GM21526 (cell line): ENCODE results near the gene ARGLU1.

Experiments used
- ATAC-seq: cut with Tn5 transposase; IDR thresholded peaks from one replicate; pipeline ENCODE4 v1.9.1; 2021; ENCODE audit warnings: moderate library complexity; ENCODE audit not compliant: unreplicated experiment, low FRiP score

The ARGLU1 gene

GRCh38 chr13:106550570-106551135, 17.3 kb downstream of the ARGLU1 start:
- no peak for ATAC-seq

DNA sequence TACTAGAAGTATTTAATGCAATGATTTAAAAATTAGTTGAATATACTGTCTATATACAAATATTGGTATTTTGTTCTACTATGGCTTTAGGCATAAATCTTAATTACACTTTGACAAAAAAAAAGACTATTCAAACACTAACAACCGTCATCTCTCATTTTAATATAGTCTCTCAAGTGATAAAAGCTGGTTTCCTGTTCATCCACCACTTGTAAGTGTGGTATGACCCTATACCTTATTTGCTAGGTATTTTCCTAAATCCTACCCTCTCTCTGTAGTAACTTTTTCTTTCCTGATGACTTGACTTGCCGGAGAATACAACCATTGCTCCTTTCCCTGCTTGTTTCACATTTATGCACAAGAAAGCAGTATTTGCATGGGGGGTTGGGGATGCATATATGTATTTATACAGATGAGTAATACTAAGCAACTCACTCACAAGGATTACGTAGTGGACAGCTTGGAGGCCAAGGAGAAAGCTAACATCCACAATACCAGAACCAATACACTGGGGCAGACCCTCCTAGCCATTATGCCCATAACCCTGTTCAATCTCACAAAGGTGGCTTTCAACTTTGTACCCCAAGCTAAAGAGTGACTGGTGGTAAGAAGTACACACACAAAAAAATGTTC, 19.8 kb downstream of the ARGLU1 start:
- ATAC-seq, result no peak

GRCh38 chr13:106541826-106542225, 26.1 kb downstream of the ARGLU1 start:
- ATAC-seq, result no peak

DNA sequence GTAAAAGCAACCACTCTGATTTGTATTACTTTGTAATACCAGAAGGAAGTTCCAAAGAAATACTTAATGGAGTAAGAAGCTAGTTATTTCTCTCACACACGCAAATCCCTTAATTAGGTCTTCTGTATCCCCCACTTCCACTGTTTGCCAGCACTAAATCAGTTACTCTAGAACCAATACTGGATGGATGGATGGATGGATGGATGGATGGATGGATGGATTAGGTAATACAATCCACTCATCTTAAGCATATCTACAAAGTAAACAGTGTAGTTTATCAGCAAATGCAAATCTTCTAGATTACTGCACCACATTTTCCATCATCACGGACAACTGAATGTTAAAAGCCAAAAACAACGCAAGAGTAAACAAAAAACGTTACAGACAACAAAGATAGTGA, 27.3 kb downstream of the ARGLU1 start:
- ATAC-seq, result no peak

GRCh38 chr13:106537521-106537920, 30.4 kb downstream of the ARGLU1 start:
- no peak for ATAC-seq

- ATAC-seq, result peak; percentile 46
Observed at GRCh38 chr13:106536244-106537034, 31.5 kb downstream of the ARGLU1 start.

DNA sequence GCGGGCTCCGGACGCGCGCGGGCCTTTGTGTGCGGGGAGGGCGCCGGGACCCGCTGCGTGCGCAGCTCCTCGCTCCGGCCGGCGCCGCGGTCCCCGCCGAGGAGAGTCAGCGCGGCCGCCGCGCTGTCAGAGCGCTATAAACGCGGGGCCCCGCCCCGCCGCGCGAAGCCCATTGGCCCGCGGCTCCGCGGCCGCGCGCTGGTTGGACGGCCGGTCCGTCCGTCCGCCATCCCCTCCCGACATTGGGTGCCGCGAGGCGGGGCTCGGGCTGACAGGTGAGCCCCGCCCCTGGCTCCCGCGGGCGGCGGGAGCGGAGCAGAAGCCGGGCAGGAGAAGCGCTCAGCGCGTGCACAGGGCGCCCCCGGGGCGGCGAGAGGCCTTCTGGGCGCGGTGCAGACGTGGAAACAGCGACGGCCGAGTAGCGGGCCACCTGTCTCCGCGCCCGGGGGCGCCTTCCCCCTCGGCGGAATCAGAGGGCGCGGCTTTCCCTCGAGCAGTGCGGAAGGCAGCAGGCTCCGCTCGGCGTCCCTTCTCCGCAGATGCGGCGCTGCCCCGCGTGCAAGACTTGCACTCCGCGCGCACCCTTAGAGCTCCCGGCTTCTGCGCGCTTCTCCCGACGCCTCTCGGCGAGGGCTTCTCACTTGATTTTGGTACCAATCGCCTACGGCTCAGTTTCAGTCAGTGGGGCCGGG, 32.2 kb downstream of the ARGLU1 start, which contains the start of gene EFNB2:
Gene EFNB2 (minus strand): TSS at position 111 of the 692 bp plus-strand sequence. CDS start 698 bp downstream, outside the sequence.
- peak; percentile 94 for ATAC-seq

- ATAC-seq, result peak; percentile 27
Observed at GRCh38 chr13:106534639-106535551, 33.0 kb downstream of the ARGLU1 start.

- ATAC-seq, result no peak
Observed at GRCh38 chr13:106533943-106534638, 33.8 kb downstream of the ARGLU1 start.

DNA sequence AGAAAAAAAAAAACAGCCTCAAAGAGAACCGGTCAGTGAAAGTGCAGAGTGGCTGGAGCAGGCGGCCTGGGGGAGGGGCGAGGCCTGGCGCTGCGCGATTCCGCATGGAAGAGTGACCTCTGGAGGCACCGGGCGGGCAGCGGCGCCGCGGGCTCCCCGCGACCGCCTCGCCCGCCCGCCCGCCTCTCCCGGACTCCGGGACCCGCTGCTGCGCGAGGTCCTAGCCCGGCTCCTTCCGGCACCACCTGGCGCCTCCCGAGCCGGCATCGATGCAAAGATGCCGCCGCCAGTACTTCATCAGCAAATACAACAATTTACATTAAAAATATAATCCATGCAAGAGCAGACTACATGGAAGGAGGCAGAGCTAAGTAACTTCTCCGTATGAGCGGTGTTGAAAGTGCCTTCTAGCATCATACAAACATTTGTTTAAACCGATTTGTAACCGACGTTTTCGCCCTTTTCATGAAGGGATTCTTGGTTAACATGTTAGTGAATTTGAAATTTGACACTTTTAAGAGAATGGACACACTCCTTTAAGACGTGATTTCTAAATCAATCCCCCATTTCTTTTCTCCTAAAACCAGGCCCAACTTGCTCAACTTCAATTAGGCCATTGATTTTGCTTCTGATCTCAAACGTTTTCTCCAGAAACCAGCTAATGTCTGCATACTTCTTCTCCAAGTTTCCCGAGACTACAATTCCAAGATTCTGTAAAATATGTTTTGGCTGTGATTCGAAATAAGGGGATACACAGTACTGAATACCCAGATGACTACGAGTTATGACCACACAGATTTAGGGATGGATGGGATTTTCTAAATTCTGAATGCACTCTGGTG, 34.6 kb downstream of the ARGLU1 start:
- no peak for ATAC-seq

DNA sequence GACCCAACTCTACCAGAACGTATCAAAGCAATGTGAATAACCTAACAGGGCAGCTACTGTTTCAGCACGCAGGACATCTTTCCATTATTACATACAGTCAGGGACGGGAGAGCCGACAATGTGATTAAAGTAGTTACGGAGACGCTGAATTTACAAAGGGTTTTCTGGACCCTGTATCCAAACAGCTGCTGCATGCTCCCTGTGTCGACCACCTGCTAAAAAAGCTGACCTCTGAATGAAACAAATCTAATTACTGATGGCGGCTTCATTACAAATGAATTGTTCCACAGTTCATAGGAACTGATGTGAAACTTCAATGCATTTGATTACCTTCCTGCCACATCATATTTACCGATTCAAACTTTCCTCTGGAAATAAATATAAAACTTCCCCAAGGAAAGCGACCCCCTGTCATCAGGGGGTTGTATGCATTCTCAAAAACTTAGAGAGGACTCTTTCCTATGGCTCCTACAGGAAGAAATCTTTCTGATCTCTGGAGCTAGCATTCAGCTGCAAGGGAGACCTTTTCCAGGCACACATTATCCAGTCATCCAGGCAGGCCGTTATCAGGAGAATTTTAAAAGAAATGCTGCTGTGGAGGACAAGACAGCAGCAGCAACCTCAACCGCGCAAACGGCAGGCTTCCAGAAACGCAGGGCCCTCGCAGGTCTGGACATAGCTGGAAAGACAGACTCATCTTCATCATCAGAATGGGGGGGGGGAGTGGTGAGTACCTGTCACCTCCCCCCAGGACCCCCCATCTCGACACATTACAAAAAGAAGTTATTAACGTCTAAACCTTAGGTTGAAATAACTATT, 35.6 kb downstream of the ARGLU1 start:
- ATAC-seq, result no peak

DNA sequence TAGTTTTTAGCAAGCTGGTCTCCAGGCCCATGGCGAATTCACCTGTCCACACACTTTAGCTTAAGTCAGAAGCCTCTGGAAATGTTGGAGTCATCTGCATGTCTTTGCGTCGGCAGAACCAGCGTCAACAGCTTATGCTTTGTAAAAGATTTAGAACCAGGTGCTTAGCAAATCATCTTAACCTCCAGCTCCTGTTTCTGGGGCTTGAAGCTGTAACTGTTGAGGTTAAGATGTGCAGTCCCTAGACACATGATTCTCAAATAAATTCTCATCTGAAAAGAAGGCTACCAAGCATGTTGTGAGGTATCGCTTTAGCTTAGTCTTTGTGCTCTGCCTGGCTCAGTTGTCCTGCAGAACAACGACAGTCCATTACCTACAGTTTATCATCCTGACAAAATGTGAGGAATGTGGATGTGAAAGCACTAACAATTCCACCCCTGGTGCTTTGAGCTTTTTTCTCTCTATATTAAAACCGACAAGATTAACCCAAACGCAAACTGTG, 36.9 kb downstream of the ARGLU1 start:
- no peak for ATAC-seq

DNA sequence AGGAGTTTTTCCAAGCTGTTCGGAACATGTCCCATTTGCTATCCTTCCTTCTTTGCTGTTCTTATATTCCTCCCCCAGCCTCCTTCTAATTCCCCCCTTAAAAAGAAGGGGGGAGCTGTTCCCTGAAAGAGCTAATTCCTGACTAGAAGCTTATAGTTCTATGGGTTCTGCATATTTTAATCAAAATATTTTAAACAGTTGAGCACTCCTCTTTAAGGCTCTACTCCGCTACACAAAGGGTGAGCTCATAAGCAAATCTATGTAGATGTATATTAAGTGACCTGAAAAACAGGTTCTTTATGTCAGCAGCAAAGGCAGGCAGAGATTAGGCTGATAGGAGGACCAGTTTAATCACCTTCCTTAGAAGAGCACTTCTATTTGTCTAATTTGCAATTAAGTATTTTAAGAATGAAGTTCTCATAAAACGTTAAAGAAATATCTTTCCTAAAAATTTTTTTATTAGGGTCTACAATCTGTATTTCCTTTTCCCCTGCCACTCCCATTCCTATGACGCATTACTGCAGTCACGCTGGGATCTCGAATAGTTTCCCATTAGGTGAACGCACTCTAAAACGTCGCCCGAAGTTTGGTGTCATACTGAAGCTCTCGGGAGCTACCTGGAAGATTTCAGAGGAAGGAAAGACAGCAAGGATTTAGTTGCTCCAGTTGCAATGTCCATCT, 37.6 kb downstream of the ARGLU1 start:
- ATAC-seq, result no peak

- ATAC-seq, result no peak
Observed at GRCh38 chr13:106529415-106530170, 38.3 kb downstream of the ARGLU1 start.

DNA sequence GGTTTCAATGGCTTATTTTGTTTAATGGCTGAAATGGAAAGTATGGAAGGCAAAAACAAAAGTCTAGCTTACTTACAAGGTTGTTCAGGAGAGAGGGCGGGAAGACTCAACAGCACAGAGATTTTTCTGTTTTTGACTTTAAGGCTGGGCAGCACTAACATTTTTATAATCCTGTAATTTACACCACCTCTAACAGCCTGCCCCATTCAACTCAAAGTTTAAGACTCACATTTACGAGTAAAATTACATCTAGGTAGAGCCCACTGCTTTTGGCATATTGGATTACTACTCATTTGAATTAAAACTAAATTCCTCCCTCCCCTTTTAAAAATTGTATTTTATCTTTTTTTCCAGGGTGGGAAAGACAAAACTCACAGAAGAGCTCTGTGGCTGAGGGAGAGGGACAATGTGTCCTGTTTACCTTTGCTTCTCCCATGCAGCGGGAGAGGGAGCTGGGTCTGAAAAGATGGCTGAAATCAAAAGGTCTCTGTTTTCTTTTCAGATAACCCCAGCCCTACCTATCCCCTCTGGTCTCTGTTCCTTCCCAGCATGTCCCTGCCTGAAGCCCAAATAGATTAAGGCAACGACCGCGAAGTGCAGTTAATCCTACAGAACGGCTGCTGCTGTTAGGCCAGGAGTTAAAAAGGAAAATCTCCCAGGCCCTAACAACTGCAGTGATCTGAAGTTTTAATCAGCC, 39.1 kb downstream of the ARGLU1 start:
- ATAC-seq, result no peak

GRCh38 chr13:106527826-106528225, 40.1 kb downstream of the ARGLU1 start:
- no peak for ATAC-seq
